ENCODE data around the gene TSPAN11.
"Not testable (repeated sequence)": the region's sequence is repeated elsewhere in the genome, so short reads cannot be mapped to it uniquely, and the experiment has no call there.

The TSPAN11 gene

DNA sequence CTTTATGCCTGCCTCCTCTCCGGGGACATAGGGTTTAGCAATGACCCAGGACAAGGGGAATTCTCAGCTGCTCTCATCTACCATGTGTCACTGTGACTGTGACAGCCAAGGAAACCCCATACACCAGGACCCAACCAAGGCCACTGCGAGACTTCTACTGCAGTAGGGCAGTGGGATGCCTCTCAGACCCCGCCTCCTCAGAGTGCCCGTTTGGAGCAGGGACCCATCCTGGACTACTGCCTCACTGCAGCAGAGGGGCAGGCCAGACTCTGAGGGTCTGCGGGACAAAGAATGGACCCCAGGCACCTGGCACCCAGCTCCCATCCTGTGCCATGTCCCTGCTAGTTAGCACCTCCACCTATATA, 75.8 kb downstream of the TSPAN11 start:
- DNase-seq (ENCODE audit: low read depth in 2 of 2), result no peak

DNA sequence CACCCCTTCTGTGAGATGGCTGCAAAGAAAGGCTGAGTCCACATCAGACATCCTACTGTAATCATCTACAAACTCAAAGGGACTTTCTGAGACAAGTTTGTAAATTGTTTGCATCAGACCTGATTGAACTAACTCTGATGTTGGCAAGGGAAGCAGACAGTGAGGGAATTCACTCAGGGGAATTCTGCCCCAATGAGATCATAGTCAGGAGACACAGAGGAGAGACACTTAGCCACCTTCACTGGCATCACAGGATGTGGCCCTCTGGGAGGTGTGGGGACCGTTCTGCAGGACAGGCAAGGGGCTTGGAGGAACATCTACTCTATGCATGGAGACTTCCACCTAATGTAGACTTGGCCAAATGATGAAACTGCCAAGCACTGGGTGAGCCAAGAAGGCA, 76.5 kb downstream of the TSPAN11 start:
- no peak for DNase-seq (ENCODE audit: low read depth in 2 of 2)

DNA sequence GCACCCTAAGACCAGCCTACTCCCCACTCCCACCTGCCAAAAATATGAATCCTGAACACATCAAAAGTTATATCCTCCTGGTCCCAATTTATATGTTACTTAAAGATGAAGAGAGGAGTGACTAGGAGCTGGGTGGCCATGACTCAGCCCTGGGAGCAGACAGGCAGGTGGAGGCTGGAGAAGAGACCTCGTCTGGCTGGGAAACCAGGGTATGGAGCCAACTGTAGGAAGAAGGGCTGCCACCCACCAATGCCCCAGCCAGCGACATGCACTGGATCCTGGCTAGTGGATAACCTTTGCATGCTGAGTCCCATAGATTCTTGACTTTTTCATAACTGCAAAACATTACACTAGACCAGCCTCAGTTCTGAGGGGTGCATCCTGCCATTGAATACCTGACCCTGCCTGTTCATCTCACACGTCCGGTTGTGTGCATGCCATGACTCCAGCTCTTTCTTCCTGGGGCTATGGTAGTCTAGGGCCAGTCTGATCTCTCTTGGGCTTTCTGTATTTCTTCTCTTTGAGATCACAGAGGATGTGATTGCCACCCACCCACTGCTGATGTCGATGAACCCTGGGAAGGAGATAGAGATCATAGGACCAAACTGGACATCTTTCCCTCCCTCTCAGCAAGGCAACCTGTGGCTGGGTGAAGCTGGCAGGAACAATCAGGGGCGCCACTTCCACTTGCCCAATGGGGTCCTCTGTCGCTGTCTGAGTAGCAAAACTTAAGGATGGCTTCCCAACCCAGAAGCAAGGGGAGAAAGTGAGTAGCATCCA, 77.5 kb downstream of the TSPAN11 start:
- no peak for DNase-seq (ENCODE audit: low read depth in 2 of 2)

- DNase-seq (ENCODE audit: low read depth in 2 of 2), result no peak
Observed at GRCh38 chr12:31004666-31005065, 78.1 kb downstream of the TSPAN11 start.

GRCh38 chr12:31005256-31005943, 78.9 kb downstream of the TSPAN11 start:
- no peak for DNase-seq (ENCODE audit: low read depth in 2 of 2)

DNA sequence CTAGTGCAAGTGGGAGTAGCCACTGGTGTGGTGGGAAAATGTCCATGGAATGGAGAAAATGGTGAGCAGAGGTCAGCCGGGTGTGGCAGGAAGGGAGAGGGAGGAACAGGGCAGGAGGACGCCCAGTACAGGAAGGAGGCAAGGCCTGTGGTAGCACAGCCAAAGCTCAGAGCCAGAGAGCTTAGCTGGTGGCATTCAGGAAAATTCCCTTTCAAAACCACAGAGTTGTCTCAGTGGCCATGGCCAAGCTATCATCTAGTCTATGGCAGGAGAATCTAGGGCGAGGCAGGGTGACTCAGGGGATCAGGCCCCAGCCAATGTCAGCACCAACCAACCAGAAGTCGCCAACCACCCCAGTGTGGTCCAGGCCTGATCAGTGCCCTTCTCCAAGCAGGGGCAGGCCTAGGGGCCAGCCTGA, 79.4 kb downstream of the TSPAN11 start:
- DNase-seq (ENCODE audit: low read depth in 2 of 2), result no peak

- DNase-seq (ENCODE audit: low read depth in 2 of 2), result no peak
Observed at GRCh38 chr12:31006416-31007152, 80.0 kb downstream of the TSPAN11 start.

- DNase-seq (ENCODE audit: low read depth in 2 of 2), result no peak
Observed at GRCh38 chr12:31007153-31007495, 80.6 kb downstream of the TSPAN11 start.

- DNase-seq (ENCODE audit: low read depth in 2 of 2), result no peak
Observed at GRCh38 chr12:31007636-31008175, 81.2 kb downstream of the TSPAN11 start.

- DNase-seq (ENCODE audit: low read depth in 2 of 2), result no peak
Observed at GRCh38 chr12:31008241-31008761, 81.8 kb downstream of the TSPAN11 start.

GRCh38 chr12:31008961-31009840, 82.7 kb downstream of the TSPAN11 start:
- no peak for DNase-seq (ENCODE audit: low read depth in 2 of 2)

GRCh38 chr12:31009976-31010375, 83.4 kb downstream of the TSPAN11 start:
- no peak for DNase-seq (ENCODE audit: low read depth in 2 of 2)

DNA sequence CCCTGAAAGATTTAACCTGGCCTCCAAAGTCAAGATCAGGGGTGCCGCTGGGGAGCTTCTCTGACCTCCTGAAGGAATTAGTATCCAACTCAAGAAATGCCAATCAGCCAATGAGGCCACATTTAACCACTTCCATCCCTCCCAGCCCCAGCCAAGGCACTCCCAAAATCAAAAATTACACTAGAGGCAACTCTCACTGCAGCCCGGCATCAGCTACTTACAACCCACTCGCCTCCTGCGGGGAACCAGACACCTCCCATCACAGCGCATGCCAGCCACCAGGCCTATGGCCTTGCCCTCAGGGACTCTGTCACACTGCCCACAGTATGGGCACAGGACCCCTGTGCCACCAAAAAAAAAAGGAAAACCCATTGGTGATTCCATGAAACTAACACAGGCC, 84.8 kb downstream of the TSPAN11 start:
- DNase-seq (ENCODE audit: low read depth in 2 of 2), result no peak

- no peak for DNase-seq (ENCODE audit: low read depth in 2 of 2)
Observed at GRCh38 chr12:31011746-31012566, 85.4 kb downstream of the TSPAN11 start.

- DNase-seq (ENCODE audit: low read depth in 2 of 2), result not testable (repeated sequence)
Observed at GRCh38 chr12:31012567-31012891, 86.0 kb downstream of the TSPAN11 start.

DNA sequence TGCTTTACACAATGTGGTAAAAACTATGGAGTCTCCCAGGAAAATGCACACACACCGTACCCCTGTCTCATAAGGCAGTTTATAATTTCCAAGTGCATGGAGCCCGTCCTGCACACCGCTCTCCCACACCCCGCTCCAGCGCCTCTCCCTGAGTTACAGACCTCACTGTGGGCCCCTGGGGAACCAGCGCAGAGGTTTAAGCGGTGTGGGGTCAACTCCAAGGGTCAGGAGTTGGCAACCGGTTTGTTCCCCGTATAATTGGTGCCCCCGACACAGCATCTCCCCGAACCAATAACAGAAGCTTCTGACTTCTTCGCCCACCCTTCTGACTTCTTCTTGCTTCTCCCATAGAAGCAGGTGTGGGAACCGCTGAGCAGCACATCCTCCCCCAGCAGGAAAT, 88.7 kb downstream of the TSPAN11 start:
- no peak for DNase-seq (ENCODE audit: low read depth in 2 of 2)

GRCh38 chr12:31016057-31016456, 89.5 kb downstream of the TSPAN11 start:
- DNase-seq (ENCODE audit: low read depth in 2 of 2), result no peak

DNA sequence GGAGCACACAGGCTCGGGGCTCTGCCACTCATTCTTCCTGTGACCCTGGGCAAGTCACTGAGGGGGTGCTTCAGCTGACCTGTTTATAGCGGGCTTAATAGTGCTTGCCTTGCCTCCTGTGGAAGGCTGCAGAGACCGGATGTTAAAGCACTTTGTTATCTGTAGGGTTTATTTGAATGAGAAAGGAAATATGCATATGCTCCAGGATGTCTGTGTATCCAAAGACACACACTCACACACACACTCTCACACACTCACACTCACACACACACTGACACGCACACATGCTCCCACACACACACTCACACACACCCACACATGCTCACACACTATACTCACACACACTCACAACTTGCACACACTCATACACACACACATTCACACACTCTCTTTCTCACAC, 91.0 kb downstream of the TSPAN11 start:
- DNase-seq (ENCODE audit: low read depth in 2 of 2), result no peak

DNA sequence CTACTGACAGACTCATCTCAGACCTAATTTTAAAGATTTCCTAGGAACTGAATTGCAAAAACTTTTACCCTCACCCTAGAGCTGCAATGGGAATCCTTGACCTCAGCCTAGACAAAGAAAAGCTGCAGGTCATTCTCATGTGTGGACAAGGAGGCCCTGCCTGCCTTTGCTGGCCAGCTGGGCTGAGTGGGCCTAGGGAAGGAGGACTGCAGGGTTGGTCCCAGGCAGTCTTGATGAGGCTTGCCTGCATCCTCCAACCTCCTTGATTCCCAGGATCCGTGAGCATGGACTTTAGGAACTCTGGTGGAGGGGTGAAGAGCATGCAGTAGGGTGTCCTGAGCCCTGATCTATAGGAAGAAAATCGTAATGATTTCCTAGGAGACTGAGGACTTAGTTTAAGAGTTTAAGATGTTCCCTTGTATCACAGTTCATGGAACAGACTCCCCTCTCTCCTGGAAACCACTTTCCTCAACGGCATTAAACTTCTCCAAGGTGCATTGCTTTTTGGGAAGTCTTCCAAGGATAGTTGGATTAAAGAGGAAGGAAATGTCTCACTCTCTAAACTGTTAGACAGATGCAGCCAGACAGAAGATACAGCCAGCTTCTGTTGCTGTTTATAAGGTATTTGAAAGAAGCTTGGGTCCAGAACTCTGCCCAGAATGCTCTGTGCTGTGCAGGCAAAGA, 91.7 kb downstream of the TSPAN11 start:
- DNase-seq (ENCODE audit: low read depth in 2 of 2), result no peak
